Measurements from ENCODE around the gene FOXC1. TPM values are rescaled to one million over a fixed set of nuclear protein-coding genes. Genes with fewer than 3 reads are reported as not detected.

The FOXC1 gene
- total RNA-seq, 2 donors from 2014 or later, result 0.21 TPM; not detected in 1

GRCh38 chr6:1630771-1631217 lies 21.1 kb downstream of the FOXC1 start:
- peaks cover 10% of the 10 kb centered on the region for H3K4me1 Mint-ChIP-seq
- no peaks in the 10 kb centered on the region for H3K9me3 ChIP-seq (ENCODE audit: control insufficient read depth, low read length, poor library complexity, severe bottlenecking)
- ATAC-seq, result no peak
- no peak overlapping the region for H3K4me3 Mint-ChIP-seq
- peaks cover 6% of the 10 kb centered on the region for H3K36me3 Mint-ChIP-seq (ENCODE audit: low read depth)
- no peak overlapping the region for H3K27ac Mint-ChIP-seq
- H3K27me3 Mint-ChIP-seq, result peaks cover 63% of the 10 kb centered on the region
- DNase-seq, result no peak

- Mint-ChIP-seq H3K27me3 (peaks cover 61% of the 10 kb centered on the region), H3K4me3 (no peak overlapping the region), H3K4me1 (peaks cover 6% of the 10 kb centered on the region), H3K36me3 (ENCODE audit: low read depth) (peaks cover 6% of the 10 kb centered on the region), H3K27ac (no peak overlapping the region)
- ATAC-seq (no peak), DNase-seq (no peak)
- H3K9me3 ChIP-seq (ENCODE audit: control insufficient read depth, low read length, poor library complexity, severe bottlenecking), result no peaks in the 10 kb centered on the region
Observed at GRCh38 chr6:1631251-1631650, 21.5 kb downstream of the FOXC1 start.

GRCh38 chr6:1633366-1634021 lies 23.8 kb downstream of the FOXC1 start:
- Mint-ChIP-seq H3K36me3 (ENCODE audit: low read depth) (peaks cover 6% of the 10 kb centered on the region), H3K4me3 (no peak overlapping the region), H3K27me3 (peaks cover 39% of the 10 kb centered on the region), H3K27ac (no peak overlapping the region), H3K4me1 (no peaks in the 10 kb centered on the region)
- ATAC-seq (no peak), DNase-seq (no peak)
- H3K9me3 ChIP-seq (ENCODE audit: control insufficient read depth, low read length, poor library complexity, severe bottlenecking), result no peaks in the 10 kb centered on the region

- no peak for DNase-seq
- H3K36me3 Mint-ChIP-seq (ENCODE audit: low read depth), result peaks cover 5% of the 10 kb centered on the region
- ATAC-seq, result no peak
- no peaks in the 10 kb centered on the region for H3K4me1 Mint-ChIP-seq
- no peaks in the 10 kb centered on the region for H3K9me3 ChIP-seq (ENCODE audit: control insufficient read depth, low read length, poor library complexity, severe bottlenecking)
- no peak overlapping the region for H3K27ac Mint-ChIP-seq
- H3K4me3 Mint-ChIP-seq, result no peak overlapping the region
- H3K27me3 Mint-ChIP-seq, result peaks cover 33% of the 10 kb centered on the region
Observed at GRCh38 chr6:1634081-1634480, 24.4 kb downstream of the FOXC1 start.

- ATAC-seq (no peak), DNase-seq (no peak)
- H3K9me3 ChIP-seq (ENCODE audit: control insufficient read depth, low read length, poor library complexity, severe bottlenecking), result no peaks in the 10 kb centered on the region
- Mint-ChIP-seq H3K4me3 (no peak overlapping the region), H3K27ac (no peak overlapping the region), H3K27me3 (peaks cover 22% of the 10 kb centered on the region), H3K36me3 (ENCODE audit: low read depth) (peaks cover 4% of the 10 kb centered on the region), H3K4me1 (no peaks in the 10 kb centered on the region)
Observed at GRCh38 chr6:1635305-1636010, 25.7 kb downstream of the FOXC1 start.

GRCh38 chr6:1636272-1636825 lies 26.6 kb downstream of the FOXC1 start:
- DNase-seq, result no peak
- peaks cover 18% of the 10 kb centered on the region for H3K27me3 Mint-ChIP-seq
- ATAC-seq, result no peak
- H3K4me1 Mint-ChIP-seq, result no peaks in the 10 kb centered on the region
- H3K9me3 ChIP-seq (ENCODE audit: control insufficient read depth, low read length, poor library complexity, severe bottlenecking), result no peaks in the 10 kb centered on the region
- H3K36me3 Mint-ChIP-seq (ENCODE audit: low read depth), result peaks cover 4% of the 10 kb centered on the region
- no peak overlapping the region for H3K4me3 Mint-ChIP-seq
- H3K27ac Mint-ChIP-seq, result no peak overlapping the region

- no peaks in the 10 kb centered on the region for H3K9me3 ChIP-seq (ENCODE audit: control insufficient read depth, low read length, poor library complexity, severe bottlenecking)
- DNase-seq (no peak), ATAC-seq (no peak)
- H3K4me1 Mint-ChIP-seq, result no peaks in the 10 kb centered on the region
- peaks cover 4% of the 10 kb centered on the region for H3K36me3 Mint-ChIP-seq (ENCODE audit: low read depth)
- peaks cover 18% of the 10 kb centered on the region for H3K27me3 Mint-ChIP-seq
- no peak overlapping the region for H3K4me3 Mint-ChIP-seq
- no peak overlapping the region for H3K27ac Mint-ChIP-seq
Observed at GRCh38 chr6:1636971-1637871, 27.5 kb downstream of the FOXC1 start.

GRCh38 chr6:1639430-1639829 lies 29.7 kb downstream of the FOXC1 start:
- ATAC-seq, result no peak
- H3K27me3 Mint-ChIP-seq, result peaks cover 7% of the 10 kb centered on the region
- H3K4me1 Mint-ChIP-seq, result peaks cover 2% of the 10 kb centered on the region
- DNase-seq, result no peak
- H3K9me3 ChIP-seq (ENCODE audit: control insufficient read depth, low read length, poor library complexity, severe bottlenecking), result no peaks in the 10 kb centered on the region
- H3K27ac Mint-ChIP-seq, result no peak overlapping the region
- H3K4me3 Mint-ChIP-seq, result no peak overlapping the region
- H3K36me3 Mint-ChIP-seq (ENCODE audit: low read depth), result peaks cover 2% of the 10 kb centered on the region

GRCh38 chr6:1640476-1640875 lies 30.8 kb downstream of the FOXC1 start:
- ATAC-seq (no peak), DNase-seq (no peak)
- no peaks in the 10 kb centered on the region for H3K9me3 ChIP-seq (ENCODE audit: control insufficient read depth, low read length, poor library complexity, severe bottlenecking)
- Mint-ChIP-seq H3K4me3 (no peak overlapping the region), H3K27ac (no peak overlapping the region), H3K36me3 (ENCODE audit: low read depth) (no peaks in the 10 kb centered on the region), H3K27me3 (peaks cover 6% of the 10 kb centered on the region), H3K4me1 (peaks cover 2% of the 10 kb centered on the region)

- no peaks in the 10 kb centered on the region for H3K27me3 Mint-ChIP-seq
- H3K4me3 Mint-ChIP-seq, result no peak overlapping the region
- no peaks in the 10 kb centered on the region for H3K36me3 Mint-ChIP-seq (ENCODE audit: low read depth)
- no peak for DNase-seq
- H3K27ac Mint-ChIP-seq, result no peak overlapping the region
- ATAC-seq, result no peak
- H3K9me3 ChIP-seq (ENCODE audit: control insufficient read depth, low read length, poor library complexity, severe bottlenecking), result no peaks in the 10 kb centered on the region
- peaks cover 2% of the 10 kb centered on the region for H3K4me1 Mint-ChIP-seq
Observed at GRCh38 chr6:1641343-1641885, 31.7 kb downstream of the FOXC1 start.

GRCh38 chr6:1643111-1643510 lies 33.4 kb downstream of the FOXC1 start:
- H3K27ac Mint-ChIP-seq, result no peak overlapping the region
- H3K36me3 Mint-ChIP-seq (ENCODE audit: low read depth), result no peaks in the 10 kb centered on the region
- H3K4me3 Mint-ChIP-seq, result no peak overlapping the region
- H3K4me1 Mint-ChIP-seq, result peaks cover 2% of the 10 kb centered on the region
- ATAC-seq, result no peak
- no peaks in the 10 kb centered on the region for H3K9me3 ChIP-seq (ENCODE audit: control insufficient read depth, low read length, poor library complexity, severe bottlenecking)
- DNase-seq, result no peak
- H3K27me3 Mint-ChIP-seq, result no peaks in the 10 kb centered on the region

GRCh38 chr6:1643830-1644445 lies 34.2 kb downstream of the FOXC1 start:
- Mint-ChIP-seq H3K36me3 (ENCODE audit: low read depth) (no peaks in the 10 kb centered on the region), H3K27ac (no peak overlapping the region), H3K27me3 (no peaks in the 10 kb centered on the region), H3K4me3 (no peak overlapping the region), H3K4me1 (peaks cover 2% of the 10 kb centered on the region)
- no peak for DNase-seq
- no peak for ATAC-seq
- no peaks in the 10 kb centered on the region for H3K9me3 ChIP-seq (ENCODE audit: control insufficient read depth, low read length, poor library complexity, severe bottlenecking)

Data from T-helper 17 cell (primary cell).